GM18951 (cell line): ENCODE measurements around the gene KANSL1.

Source experiments
- POLR2A ChIP-seq: IDR thresholded peaks from 4 replicates; pipeline ENCODE4 v1.6.1; 2011; ENCODE audit warnings: mild to moderate bottlenecking; ENCODE audit not compliant: insufficient read length, insufficient read depth; ENCODE audit errors: extremely low read depth
- in situ Hi-C: fragments of 300-500 bp; cut with MboI; formaldehyde crosslinking; loops from one replicate; pipeline ENCODE4 v1.12.0; 2022; ENCODE audit warnings: low sequenced_read_pairs, mixed read lengths, inconsistent platforms; ENCODE audit not compliant: unreplicated experiment

Gene KANSL1

DNA sequence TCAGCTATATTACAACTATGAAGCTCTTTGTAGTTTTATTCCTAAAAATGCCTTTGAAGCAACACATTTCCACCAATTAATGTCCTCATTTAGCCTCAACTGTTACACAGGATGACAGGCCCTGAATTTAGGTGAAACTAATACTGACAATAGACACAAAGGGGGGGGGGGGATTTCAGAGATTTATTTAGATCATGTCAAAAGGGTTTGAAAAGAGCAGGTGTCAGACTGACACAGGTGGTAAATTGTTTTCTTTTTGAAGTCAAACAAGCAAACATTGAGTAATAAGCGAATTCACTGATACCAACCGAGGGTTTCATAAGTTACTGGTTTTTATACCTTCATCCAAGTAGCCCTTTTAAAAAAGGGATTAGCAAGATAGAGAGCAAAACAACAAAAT lies 40.8 kb downstream of the KANSL1 start:
- in situ Hi-C loops: no loop called here
- TF ChIP-seq POLR2A: no peak

DNA sequence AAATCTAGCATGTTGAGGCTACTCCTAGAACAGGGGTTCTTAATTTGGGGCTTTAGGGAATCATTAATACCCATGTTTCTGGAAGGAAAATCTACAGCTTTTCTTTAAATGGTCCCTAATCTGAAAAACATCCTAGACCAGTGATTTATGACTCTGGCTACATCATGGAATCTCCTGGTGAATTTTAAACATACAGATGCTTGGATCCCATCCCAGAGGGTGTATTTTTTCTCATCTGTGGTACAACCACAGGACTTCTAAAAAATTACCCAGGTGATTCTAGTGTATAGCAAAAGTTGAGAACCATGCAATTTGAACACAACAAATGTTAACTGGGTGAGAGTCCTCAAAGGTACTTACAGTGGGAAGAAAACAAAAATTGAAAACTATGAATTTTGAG lies 41.5 kb downstream of the KANSL1 start:
- TF ChIP-seq POLR2A: no peak
- in situ Hi-C loops: no loop called here

DNA sequence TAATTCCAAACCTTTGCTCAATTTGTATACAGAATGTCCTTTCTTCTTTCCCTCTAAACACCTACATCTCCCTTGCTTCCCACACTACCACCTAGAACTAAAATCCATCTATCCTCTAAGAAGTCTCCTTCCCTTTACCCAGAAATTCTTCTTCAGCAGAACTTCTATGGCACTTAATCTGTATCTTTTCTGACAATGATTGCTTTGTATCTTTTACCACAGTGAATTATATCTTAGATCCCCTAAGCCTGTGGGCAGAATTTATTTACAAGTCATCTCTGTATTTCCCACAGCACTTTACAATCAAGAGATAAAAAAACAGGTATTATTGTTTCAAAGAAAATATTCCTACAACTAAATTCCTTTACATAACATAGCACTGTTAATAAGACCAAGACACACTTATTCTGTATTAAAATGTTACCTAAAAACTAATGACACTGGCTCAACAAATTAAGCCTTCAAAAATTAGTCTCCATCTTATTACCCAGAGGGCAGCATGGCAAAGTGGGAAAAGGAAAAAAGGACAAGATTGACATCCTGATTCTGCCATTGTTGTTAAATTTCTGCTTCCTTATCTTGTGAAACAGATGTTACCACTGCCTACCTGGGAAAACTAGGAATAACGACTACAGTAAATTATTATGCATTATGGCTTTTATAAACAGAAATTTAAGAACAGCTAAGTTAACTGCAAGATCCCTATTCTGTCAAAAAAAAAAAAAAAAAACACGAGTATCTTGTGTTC lies 42.8 kb downstream of the KANSL1 start:
- no peak for TF ChIP-seq POLR2A
- in situ Hi-C loops: no loop called here

DNA sequence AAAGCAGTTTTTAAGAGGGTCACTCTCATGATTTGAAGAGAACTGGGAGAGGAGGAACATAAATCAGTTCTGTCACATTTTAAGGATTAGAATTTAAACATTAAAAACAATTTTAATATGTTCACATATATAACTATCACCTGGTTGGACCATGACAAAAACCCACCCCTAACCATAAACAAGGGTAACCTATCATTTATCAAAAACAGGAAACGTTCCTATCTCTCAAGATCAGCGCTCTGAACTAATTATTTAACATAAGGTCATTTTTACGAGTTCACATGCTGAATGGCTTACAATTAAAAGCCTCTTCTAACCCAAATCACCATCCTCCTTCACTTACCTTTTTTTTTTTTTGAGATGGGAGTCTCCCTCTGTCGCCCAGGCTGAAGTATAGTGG lies 45.0 kb downstream of the KANSL1 start:
- in situ Hi-C loops: no loop called here
- no peak for TF ChIP-seq POLR2A

DNA sequence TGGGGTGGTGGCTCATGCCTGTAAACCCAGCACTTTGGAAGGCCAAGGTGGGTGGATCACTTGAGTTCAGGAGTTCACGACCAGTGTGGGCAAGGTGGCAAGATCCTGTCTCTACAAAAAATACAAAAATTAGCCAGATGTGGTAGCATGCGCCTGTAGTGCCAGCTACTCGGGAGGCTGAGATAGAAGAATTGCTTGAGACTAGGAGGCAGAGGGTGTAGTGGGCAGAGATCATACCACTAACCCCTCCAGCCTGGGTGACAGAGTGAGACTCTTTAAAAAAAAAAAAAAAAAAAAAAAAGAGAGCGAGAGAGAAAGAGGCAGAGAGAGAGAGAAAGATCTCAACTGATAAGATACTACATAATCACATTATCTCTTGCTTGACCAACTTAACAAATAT lies 45.9 kb downstream of the KANSL1 start:
- in situ Hi-C loops: no loop called here
- no peak for TF ChIP-seq POLR2A

DNA sequence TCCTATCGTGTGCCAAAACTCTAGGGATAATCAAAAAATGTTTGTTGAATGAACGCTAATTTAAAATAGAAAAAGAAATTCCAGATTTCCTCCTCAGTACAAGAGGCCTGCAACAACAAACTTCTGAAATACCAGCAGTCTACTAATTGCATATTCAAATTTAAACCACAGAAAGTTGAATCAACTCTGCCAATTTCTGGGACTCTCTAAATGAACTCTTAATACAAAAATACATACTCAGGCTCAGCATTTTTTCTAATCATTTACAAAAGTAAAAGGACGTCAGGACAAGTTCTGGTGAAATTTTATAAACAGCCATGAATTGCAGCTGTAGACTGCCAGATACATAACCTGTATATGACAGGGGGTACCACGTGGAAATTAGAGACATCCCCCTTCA lies 49.0 kb downstream of the KANSL1 start:
- TF ChIP-seq POLR2A: no peak
- in situ Hi-C loops: no loop called here

DNA sequence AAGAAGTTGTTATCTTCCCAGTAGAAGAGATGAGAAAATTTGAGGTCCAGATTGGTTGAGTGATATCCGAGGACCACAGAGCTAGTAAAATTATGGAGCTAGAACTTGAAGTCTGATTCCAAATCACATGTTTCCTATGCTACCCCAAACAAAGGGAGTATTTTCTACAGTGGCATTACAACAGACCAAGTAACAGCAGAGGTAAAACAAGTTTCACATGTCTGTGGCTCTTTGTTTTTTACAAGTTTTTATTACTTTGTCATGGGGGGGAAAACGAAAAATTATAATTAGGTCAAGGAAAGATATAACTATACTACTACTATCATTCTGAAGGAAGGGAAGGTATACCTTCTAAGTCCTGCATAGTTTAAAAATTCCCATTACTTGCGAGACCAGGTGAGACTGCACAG lies 49.4 kb downstream of the KANSL1 start:
- in situ Hi-C loops: no loop called here
- TF ChIP-seq POLR2A: no peak

DNA sequence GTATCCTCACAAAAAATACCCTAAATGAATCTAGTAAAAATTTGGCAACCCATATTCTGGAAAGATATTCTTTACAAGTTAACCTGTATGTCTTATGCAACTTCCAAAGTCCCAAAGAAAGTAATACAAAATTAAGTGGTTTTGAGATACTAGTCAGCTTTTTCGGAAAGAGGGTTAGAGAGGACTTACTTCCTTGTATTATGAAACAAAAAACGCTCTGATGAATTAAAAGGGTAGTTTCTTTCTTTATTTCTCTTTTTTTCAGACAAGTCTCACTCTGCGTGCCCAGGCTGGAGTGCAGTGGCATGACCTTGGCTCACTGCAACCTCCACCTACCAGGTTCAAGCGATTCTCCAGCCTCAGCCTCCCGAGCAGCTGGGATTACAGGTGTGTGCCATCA lies 51.6 kb downstream of the KANSL1 start:
- TF ChIP-seq POLR2A: no peak
- in situ Hi-C loops: no loop called here

DNA sequence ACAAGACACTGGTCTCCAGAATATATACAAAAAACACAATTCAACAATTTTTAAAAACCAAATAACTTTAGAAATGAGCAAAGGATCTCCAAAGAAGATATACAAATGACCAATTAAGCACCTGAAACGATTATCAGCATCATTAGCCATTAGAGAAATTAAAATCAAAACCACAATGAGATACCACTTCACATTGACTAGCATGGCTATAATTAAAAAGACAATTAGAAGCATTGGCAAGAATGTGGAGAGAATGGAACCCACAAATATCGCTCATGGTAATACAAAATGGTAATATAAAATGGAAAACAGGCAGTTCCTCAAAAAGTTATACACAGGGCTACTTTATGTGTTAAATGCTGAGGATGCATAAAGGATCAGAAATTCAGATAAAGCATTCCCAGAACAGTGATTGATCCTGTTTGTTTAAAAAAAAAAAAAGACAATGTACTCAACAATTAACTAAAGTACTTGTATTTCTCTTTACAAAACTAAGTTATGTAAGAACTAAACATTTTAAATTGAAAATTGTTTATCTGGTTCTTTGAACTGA lies 52.5 kb downstream of the KANSL1 start:
- TF ChIP-seq POLR2A: no peak
- in situ Hi-C loops: no loop called here

DNA sequence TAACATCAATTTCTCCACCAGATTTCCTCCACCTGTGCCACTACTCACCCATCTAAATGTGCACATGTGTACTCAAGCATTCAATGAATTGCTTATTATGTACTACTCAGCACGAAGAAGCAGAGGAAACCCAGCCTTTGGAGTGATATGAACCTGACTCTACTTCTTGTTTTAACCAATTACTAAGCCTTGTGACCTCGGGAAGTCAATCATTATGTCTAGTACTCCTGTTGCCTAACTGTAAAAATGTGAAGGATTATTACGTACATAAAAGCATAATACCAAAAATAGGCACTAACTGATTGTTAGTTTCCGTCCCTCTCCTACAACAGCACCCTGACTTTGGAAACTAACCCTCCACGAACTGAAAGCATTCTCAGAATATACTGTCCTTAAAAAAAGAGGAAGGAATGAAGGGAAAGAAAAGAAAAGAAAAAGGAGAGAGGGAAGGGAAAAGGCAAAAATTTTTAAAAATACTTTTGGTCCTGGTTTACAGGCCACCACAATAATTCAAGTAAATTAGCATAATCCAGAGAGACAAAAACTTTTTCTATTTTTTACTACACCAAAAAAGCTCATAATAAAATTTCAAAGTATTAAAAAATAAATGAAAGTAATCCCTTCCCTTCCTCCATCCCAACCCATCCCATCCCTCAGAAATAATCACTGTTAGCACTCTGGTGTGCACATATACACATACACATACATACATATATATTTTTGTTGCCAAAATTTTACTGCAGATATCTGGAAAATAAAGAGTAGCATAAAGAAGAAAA lies 53.6 kb downstream of the KANSL1 start:
- in situ Hi-C loops: no loop called here
- no peak for TF ChIP-seq POLR2A

DNA sequence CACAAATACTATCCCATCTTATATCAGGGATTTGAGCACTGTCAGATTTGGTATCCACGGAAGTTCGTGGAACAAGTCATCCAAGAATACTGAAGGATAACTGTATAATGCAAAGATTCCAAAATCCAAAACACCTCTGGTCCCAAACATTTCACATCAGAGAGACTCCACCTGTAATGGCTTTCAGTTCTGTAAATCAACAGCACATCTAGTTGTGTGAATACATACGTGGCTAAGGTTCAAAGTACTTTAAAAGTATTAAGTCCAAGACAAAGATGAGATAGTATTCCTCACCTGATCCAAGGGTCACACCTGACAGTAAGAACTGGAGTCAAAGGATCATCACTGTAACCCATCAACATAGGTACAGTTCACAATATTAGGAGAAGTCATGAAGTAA lies 54.8 kb downstream of the KANSL1 start:
- in situ Hi-C loops: no loop called here
- no peak for TF ChIP-seq POLR2A

DNA sequence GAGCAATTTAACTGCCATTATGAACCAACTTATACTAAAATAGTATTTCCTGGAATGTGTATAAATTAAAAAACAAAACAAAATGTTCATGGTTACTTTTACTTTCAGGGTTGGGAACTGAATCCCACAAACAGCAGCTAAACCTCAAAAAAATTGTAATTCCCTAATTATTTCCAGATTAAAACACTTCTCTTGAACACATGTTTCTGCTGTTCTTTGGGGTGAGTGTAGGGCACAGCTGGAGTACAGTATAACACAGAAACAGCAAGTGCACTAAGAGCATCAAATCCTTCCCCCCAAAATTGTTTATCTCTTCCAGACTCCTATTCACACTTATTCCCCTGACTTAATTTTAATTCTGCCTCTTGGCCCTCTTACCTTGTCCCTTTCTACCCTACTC lies 56.4 kb downstream of the KANSL1 start:
- TF ChIP-seq POLR2A: no peak
- in situ Hi-C loops: no loop called here

DNA sequence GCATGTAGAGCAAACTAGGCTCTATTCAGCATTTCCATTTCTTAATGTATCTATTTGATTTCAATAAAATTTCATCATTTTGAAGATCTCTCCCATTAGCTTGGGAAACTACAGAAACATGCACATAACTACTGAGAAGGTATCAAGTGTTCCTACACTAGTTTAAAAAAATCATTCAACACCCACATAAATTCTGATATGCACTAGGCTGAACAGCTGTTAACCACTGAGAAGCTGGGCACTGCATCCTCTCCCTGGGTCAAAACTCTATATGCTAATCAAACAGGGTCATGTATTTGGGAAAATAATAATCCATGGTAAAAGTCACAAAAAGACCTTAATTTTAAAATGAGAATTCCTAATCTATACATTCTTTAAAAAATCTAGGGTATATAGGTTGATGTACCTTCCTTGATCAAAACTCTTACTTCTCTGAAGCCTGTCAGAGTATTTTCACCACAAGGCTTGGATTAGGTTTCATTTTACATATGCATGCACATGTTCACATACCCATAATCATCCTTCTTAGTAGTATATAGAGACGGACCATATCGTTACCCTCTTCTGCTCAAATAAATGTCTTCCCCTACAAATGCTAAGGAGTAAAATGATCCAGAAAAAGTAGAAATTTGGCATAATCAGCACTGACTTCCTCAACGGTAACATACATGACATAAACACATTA lies 57.2 kb downstream of the KANSL1 start:
- in situ Hi-C loops: no loop called here
- TF ChIP-seq POLR2A: no peak
